ENCODE results near the gene SEMA4B.

DNA sequence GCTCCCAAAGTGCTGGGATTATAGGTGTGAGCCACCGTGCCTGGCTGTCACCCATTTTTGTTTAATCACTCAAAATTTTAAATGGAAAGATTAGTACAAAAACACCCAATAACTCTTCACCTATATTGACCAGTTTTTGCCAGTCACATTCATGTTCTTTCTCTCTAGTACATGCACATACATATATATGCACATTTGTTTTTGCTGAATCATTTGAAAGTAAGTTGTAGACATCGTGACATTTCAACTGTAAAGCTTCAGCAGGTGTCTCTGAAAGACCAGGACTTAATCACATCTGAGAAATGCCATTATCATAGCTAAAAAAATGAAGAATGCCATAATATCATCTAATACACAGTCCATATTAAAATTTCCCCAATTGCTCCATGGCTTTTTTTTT is 6.5 kb upstream of the SEMA4B start:
- TF ChIP-seq CAMTA2 (CRISPR knock-in tag; conservative IDR thresholded peaks at IDR 0.05): no peak
- TF ChIP-seq EZH2 (IDR thresholded peaks at IDR 0.05; ENCODE audit: borderline replicate concordance, low read depth, low read length): no peak
- TF ChIP-seq L3MBTL2 (IDR thresholded peaks at IDR 0.05): no peak
- no peak for TF ChIP-seq TCFL5 (CRISPR knock-in tag; conservative IDR thresholded peaks at IDR 0.05)
- TF ChIP-seq ZNF274 (IDR thresholded peaks at IDR 0.05; ENCODE audit: borderline replicate concordance, low read depth, low read length): no peak
- TF ChIP-seq CTCF (IDR thresholded peaks at IDR 0.05 in 2 of 3, conservative IDR thresholded peaks at IDR 0.05 in 1 of 3; ENCODE audit: insufficient read depth in 2 of 3, low read depth in 1 of 3, low read length in 3 of 3): no peak
- TF ChIP-seq, protein P1, sequence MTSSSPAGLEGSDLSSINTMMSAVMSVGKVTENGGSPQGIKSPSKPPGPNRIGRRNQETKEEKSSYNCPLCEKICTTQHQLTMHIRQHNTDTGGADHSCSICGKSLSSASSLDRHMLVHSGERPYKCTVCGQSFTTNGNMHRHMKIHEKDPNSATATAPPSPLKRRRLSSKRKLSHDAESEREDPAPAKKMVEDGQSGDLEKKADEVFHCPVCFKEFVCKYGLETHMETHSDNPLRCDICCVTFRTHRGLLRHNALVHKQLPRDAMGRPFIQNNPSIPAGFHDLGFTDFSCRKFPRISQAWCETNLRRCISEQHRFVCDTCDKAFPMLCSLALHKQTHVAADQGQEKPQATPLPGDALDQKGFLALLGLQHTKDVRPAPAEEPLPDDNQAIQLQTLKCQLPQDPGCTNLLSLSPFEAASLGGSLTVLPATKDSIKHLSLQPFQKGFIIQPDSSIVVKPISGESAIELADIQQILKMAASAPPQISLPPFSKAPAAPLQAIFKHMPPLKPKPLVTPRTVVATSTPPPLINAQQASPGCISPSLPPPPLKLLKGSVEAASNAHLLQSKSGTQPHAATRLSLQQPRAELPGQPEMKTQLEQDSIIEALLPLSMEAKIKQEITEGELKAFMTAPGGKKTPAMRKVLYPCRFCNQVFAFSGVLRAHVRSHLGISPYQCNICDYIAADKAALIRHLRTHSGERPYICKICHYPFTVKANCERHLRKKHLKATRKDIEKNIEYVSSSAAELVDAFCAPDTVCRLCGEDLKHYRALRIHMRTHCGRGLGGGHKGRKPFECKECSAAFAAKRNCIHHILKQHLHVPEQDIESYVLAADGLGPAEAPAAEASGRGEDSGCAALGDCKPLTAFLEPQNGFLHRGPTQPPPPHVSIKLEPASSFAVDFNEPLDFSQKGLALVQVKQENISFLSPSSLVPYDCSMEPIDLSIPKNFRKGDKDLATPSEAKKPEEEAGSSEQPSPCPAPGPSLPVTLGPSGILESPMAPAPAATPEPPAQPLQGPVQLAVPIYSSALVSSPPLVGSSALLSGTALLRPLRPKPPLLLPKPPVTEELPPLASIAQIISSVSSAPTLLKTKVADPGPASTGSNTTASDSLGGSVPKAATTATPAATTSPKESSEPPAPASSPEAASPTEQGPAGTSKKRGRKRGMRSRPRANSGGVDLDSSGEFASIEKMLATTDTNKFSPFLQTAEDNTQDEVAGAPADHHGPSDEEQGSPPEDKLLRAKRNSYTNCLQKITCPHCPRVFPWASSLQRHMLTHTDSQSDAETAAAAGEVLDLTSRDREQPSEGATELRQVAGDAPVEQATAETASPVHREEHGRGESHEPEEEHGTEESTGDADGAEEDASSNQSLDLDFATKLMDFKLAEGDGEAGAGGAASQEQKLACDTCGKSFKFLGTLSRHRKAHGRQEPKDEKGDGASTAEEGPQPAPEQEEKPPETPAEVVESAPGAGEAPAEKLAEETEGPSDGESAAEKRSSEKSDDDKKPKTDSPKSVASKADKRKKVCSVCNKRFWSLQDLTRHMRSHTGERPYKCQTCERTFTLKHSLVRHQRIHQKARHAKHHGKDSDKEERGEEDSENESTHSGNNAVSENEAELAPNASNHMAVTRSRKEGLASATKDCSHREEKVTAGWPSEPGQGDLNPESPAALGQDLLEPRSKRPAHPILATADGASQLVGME (CRISPR knock-in tag; IDR thresholded peaks at IDR 0.05): no peak
